ENCODE measurements around the gene ROR1.

GRCh38 chr1:64171246-64171645, 397.4 kb downstream of the ROR1 start:
- TF ChIP-seq POLR2AphosphoS5 (IDR thresholded peaks at IDR 0.05), result no peak
- TF ChIP-seq CTCF (IDR thresholded peaks at IDR 0.05), result no peak
- no peak for TF ChIP-seq POLR2A (IDR thresholded peaks at IDR 0.05; ENCODE audit: low read depth)
